ENCODE data around the gene PRAMEF12. TPM values are rescaled to one million over a fixed set of nuclear protein-coding genes. Genes with fewer than 3 reads are reported as not detected.
"Not testable (repeated sequence)": the region's sequence is repeated elsewhere in the genome, so short reads cannot be mapped to it uniquely, and the experiment has no call there.

PRAMEF12 gene
- total RNA-seq (not detected in 2 replicates), polyA plus RNA-seq (not detected in 2 replicates)

GRCh38 chr1:12773438-12773837, at the start of gene PRAMEF12:
Gene PRAMEF12, plus strand, starts transcription at chr1:12773738. Its CDS starts 1,130 bp downstream, at chr1:12774868.
- H3K4me3 ChIP-seq: no peak within 1 kb of the TSS
- no peaks in the 10 kb centered on the region for H3K9me2 ChIP-seq (replicated peaks; ENCODE audit: insufficient read depth)
- WGBS (ENCODE audit: low lambda C conversion rate, missing lambda C conversion rate): 88% methylated on average over 5 of the region's 5 CpGs
- no peak within 1 kb of the TSS for H2AFZ ChIP-seq
- H3K27ac ChIP-seq: no peak within 1 kb of the TSS
- H3K9me3 ChIP-seq (ENCODE audit: low read depth): no peaks in the 10 kb centered on the region
- no peaks in the 10 kb centered on the region for H3K27me3 ChIP-seq
- H4K20me1 ChIP-seq (ENCODE audit: insufficient read depth, poor library complexity, severe bottlenecking): no peaks in the 10 kb centered on the region
- no peaks in the 10 kb centered on the region for H3K36me3 ChIP-seq (replicated peaks; ENCODE audit: insufficient read depth, low read depth)
- no peaks in the 10 kb centered on the region for H3K4me1 ChIP-seq (ENCODE audit: insufficient read depth)
- no peak for DNase-seq (ENCODE audit: low spot score)
- TF ChIP-seq, protein P1, sequence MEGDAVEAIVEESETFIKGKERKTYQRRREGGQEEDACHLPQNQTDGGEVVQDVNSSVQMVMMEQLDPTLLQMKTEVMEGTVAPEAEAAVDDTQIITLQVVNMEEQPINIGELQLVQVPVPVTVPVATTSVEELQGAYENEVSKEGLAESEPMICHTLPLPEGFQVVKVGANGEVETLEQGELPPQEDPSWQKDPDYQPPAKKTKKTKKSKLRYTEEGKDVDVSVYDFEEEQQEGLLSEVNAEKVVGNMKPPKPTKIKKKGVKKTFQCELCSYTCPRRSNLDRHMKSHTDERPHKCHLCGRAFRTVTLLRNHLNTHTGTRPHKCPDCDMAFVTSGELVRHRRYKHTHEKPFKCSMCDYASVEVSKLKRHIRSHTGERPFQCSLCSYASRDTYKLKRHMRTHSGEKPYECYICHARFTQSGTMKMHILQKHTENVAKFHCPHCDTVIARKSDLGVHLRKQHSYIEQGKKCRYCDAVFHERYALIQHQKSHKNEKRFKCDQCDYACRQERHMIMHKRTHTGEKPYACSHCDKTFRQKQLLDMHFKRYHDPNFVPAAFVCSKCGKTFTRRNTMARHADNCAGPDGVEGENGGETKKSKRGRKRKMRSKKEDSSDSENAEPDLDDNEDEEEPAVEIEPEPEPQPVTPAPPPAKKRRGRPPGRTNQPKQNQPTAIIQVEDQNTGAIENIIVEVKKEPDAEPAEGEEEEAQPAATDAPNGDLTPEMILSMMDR (IDR thresholded peaks at IDR 0.05; ENCODE audit: poor library complexity): no peak
- TF ChIP-seq EZH2 (IDR thresholded peaks at IDR 0.05; ENCODE audit: borderline replicate concordance) (no peak), EZH2phosphoT487 (IDR thresholded peaks at IDR 0.05; ENCODE audit: low read depth, severe bottlenecking, unreplicated experiment) (no peak)
- H3K4me2 ChIP-seq: no peak within 1 kb of the TSS
- H3K79me2 ChIP-seq: no peaks in the 10 kb centered on the region

GRCh38 chr1:12728391-12728790, 45.1 kb upstream of the PRAMEF12 start:
- H3K27me3 ChIP-seq: no peaks in the 10 kb centered on the region
- H3K4me1 ChIP-seq (ENCODE audit: insufficient read depth): no peaks in the 10 kb centered on the region
- DNase-seq (ENCODE audit: low spot score): no peak
- WGBS (ENCODE audit: low lambda C conversion rate, missing lambda C conversion rate): 83% methylated on average over 2 of the region's 2 CpGs
- H3K79me2 ChIP-seq: no peaks in the 10 kb centered on the region
- H3K36me3 ChIP-seq (replicated peaks; ENCODE audit: insufficient read depth, low read depth): no peaks in the 10 kb centered on the region
- no peaks in the 10 kb centered on the region for H4K20me1 ChIP-seq (ENCODE audit: insufficient read depth, poor library complexity, severe bottlenecking)
- no peaks in the 10 kb centered on the region for H3K9me2 ChIP-seq (replicated peaks; ENCODE audit: insufficient read depth)
- no peak overlapping the region for H3K4me3 ChIP-seq
- TF ChIP-seq, protein P1 (IDR thresholded peaks at IDR 0.05; ENCODE audit: poor library complexity): no peak
- TF ChIP-seq EZH2phosphoT487 (IDR thresholded peaks at IDR 0.05; ENCODE audit: low read depth, severe bottlenecking, unreplicated experiment) (no peak), EZH2 (IDR thresholded peaks at IDR 0.05; ENCODE audit: borderline replicate concordance) (no peak)
- no peak overlapping the region for H3K27ac ChIP-seq
- no peak overlapping the region for H3K4me2 ChIP-seq
- no peaks in the 10 kb centered on the region for H3K9me3 ChIP-seq (ENCODE audit: low read depth)
- H2AFZ ChIP-seq: no peak overlapping the region

- H3K9me3 ChIP-seq (ENCODE audit: low read depth): no peaks in the 10 kb centered on the region
- H3K9me2 ChIP-seq (replicated peaks; ENCODE audit: insufficient read depth): no peaks in the 10 kb centered on the region
- H3K79me2 ChIP-seq: no peaks in the 10 kb centered on the region
- TF ChIP-seq EZH2 (IDR thresholded peaks at IDR 0.05; ENCODE audit: borderline replicate concordance) (no peak), EZH2phosphoT487 (IDR thresholded peaks at IDR 0.05; ENCODE audit: low read depth, severe bottlenecking, unreplicated experiment) (no peak)
- TF ChIP-seq, protein P1 (IDR thresholded peaks at IDR 0.05; ENCODE audit: poor library complexity): no peak
- H3K27me3 ChIP-seq: no peaks in the 10 kb centered on the region
- 88% methylated on average over 1 of the region's 1 CpG for WGBS (ENCODE audit: low lambda C conversion rate, missing lambda C conversion rate)
- no peak overlapping the region for H3K27ac ChIP-seq
- no peaks in the 10 kb centered on the region for H3K4me1 ChIP-seq (ENCODE audit: insufficient read depth)
- H3K36me3 ChIP-seq (replicated peaks; ENCODE audit: insufficient read depth, low read depth): no peaks in the 10 kb centered on the region
- no peak overlapping the region for H2AFZ ChIP-seq
- H4K20me1 ChIP-seq (ENCODE audit: insufficient read depth, poor library complexity, severe bottlenecking): no peaks in the 10 kb centered on the region
- DNase-seq (ENCODE audit: low spot score): no peak
- H3K4me3 ChIP-seq: no peak overlapping the region
- H3K4me2 ChIP-seq: no peak overlapping the region
These were observed 43.4 kb upstream of the PRAMEF12 start for GRCh38 chr1:12730156-12730555.

DNA sequence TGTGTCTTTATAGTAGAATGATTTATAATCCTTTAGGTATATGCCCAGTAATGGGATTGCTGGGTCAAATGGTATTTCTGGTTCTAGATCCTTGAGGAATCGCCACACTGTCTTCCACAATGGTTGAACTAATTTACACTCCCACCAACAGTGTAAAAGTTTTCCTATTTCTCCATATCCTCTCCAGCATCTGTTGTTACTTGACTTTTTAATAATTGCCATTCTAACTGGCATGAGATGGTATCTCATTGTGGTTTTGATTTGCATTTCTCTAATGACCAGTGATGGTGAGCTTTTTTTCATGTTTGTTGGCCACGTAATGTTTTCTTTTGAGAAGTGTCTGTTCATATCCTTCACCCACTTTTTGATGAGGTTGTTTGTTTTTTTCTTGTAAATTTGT, 42.5 kb upstream of the PRAMEF12 start:
- not testable (repeated sequence) for H3K36me3 ChIP-seq (replicated peaks; ENCODE audit: insufficient read depth, low read depth); DNase-seq (ENCODE audit: low spot score); H3K4me1 ChIP-seq (ENCODE audit: insufficient read depth); H2AFZ ChIP-seq; H3K4me3 ChIP-seq; H3K27ac ChIP-seq; H3K27me3 ChIP-seq; H3K9me3 ChIP-seq (ENCODE audit: low read depth); H3K4me2 ChIP-seq; H4K20me1 ChIP-seq (ENCODE audit: insufficient read depth, poor library complexity, severe bottlenecking); H3K9me2 ChIP-seq (replicated peaks; ENCODE audit: insufficient read depth); H3K79me2 ChIP-seq
- WGBS (ENCODE audit: low lambda C conversion rate, missing lambda C conversion rate): 83% methylated on average over 2 of the region's 2 CpGs

Data from hepatocyte (in vitro differentiated cells).